ENCODE data around the gene ENOSF1.

Gene ENOSF1, protein sequence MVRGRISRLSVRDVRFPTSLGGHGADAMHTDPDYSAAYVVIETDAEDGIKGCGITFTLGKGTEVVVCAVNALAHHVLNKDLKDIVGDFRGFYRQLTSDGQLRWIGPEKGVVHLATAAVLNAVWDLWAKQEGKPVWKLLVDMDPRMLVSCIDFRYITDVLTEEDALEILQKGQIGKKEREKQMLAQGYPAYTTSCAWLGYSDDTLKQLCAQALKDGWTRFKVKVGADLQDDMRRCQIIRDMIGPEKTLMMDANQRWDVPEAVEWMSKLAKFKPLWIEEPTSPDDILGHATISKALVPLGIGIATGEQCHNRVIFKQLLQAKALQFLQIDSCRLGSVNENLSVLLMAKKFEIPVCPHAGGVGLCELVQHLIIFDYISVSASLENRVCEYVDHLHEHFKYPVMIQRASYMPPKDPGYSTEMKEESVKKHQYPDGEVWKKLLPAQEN

DNA sequence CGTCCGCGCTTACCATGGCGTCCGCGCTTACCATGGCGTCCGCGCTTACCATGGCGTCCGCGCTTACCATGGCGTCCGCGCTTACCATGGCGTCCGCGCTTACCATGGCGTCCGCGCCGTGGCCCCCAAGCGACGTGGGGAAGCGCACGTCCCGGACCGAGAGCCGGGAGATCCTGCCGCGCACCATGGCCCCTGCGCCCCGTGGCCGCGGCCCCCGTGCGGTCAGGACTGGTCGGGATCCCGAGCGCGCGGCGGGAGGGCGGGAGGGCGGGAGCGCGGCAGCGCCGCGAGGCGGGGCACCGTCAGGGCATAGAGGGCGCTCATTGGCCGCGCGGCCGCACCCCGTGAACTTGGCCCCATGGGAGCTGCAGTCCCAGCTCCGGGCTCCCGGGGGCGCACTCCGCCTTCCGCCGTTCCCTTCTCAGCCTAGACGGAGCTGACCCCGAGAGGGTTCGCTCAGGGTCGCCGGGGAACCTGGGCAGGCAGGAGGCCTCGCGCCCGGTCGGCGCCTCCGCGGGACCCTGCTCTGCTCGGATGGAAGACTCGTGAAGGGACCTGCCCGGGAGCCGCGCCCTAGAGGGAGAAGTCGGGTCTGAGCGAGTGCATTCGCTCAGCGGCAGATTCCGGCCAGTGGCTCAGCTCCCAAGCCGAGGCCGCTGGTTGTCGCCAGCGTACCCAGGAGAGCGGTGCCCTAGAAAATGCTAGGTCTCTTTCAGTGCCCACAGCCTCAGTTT, at the start of gene ENOSF1:
Gene ENOSF1, minus strand, starts transcription at position 230 of the 734 bp plus-strand sequence. Its CDS starts 43 bp downstream, at position 187.
- TF ChIP-seq GATA3 (IDR thresholded peaks at IDR 0.05; ENCODE audit: low read depth, low read length) (no peak), GATA2 (IDR thresholded peaks at IDR 0.05; ENCODE audit: low read depth, low read length) (no peak)

DNA sequence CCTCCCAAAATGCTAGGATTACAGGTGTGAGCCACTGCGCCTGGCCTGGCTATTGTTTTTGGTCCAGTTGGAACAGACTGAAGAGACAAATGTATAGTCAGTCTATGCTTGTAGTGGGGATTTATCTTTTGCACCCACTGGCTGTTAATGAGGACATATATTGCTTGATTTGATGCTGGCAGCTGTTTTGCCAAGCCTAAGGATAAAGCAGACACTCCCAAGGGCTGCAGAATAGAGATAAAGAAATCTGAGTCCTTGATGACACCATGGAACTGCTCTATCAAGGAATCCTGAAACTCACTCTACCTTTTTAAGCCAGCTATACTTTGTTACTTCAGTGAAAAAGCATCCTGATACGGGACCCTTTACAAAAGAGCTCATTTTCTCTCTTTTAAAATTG, 43.1 kb upstream of the ENOSF1 start:
- TF ChIP-seq GATA2 (IDR thresholded peaks at IDR 0.05; ENCODE audit: low read depth, low read length) (no peak), GATA3 (IDR thresholded peaks at IDR 0.05; ENCODE audit: low read depth, low read length) (no peak)

DNA sequence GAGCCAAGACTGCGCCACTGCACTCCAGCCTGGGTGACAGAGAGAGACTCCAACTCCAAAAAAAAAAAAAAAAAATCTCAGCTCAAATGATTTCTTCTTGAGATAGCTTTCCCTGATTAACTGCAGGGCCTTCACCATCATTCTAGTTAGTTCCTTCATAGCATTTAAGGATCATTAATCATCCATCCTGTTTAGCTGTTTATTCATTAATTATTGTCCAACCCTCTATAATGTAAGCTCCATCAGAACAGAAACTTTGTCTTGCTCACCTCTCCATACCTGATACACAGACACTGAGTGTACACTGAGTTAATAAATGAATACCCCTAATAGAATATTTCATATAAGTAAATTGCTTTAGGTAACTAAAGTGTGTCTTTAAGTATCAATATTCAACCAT, 42.2 kb upstream of the ENOSF1 start:
- no peak for TF ChIP-seq GATA2 (IDR thresholded peaks at IDR 0.05; ENCODE audit: low read depth, low read length)
- TF ChIP-seq GATA3 (IDR thresholded peaks at IDR 0.05; ENCODE audit: low read depth, low read length), result no peak

- TF ChIP-seq GATA2 (IDR thresholded peaks at IDR 0.05; ENCODE audit: low read depth, low read length) (no peak), GATA3 (IDR thresholded peaks at IDR 0.05; ENCODE audit: low read depth, low read length) (no peak)
Observed at GRCh38 chr18:750456-750855, 38.0 kb upstream of the ENOSF1 start.

- no peak for TF ChIP-seq GATA3 (IDR thresholded peaks at IDR 0.05; ENCODE audit: low read depth, low read length)
- TF ChIP-seq GATA2 (IDR thresholded peaks at IDR 0.05; ENCODE audit: low read depth, low read length), result no peak
Observed at GRCh38 chr18:744832-745597, 32.6 kb upstream of the ENOSF1 start.

- no peak for TF ChIP-seq GATA3 (IDR thresholded peaks at IDR 0.05; ENCODE audit: low read depth, low read length)
- TF ChIP-seq GATA2 (IDR thresholded peaks at IDR 0.05; ENCODE audit: low read depth, low read length), result no peak
Observed at GRCh38 chr18:741931-742512, 29.6 kb upstream of the ENOSF1 start.

GRCh38 chr18:732371-732770, 19.9 kb upstream of the ENOSF1 start:
- no peak for TF ChIP-seq GATA2 (IDR thresholded peaks at IDR 0.05; ENCODE audit: low read depth, low read length)
- no peak for TF ChIP-seq GATA3 (IDR thresholded peaks at IDR 0.05; ENCODE audit: low read depth, low read length)

DNA sequence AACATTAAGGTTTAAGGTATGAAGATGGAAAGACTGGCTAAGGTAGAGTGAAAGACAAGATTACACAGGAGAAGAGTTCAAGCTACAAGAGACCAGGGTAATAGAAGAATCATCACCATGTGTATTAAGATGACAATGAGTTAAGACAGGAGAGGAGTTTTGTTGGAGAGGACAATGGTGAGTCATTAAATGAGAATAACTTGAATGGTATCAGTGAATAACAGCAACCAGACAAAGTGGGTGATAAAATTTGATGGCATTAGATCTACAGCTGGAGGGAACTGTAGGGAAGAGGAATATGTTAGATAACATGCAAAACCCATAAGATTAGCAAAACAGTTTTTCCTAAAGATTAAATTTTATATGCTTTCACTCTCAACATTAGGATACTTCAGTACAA, 18.8 kb upstream of the ENOSF1 start:
- TF ChIP-seq GATA2 (IDR thresholded peaks at IDR 0.05; ENCODE audit: low read depth, low read length) (no peak), GATA3 (IDR thresholded peaks at IDR 0.05; ENCODE audit: low read depth, low read length) (no peak)

DNA sequence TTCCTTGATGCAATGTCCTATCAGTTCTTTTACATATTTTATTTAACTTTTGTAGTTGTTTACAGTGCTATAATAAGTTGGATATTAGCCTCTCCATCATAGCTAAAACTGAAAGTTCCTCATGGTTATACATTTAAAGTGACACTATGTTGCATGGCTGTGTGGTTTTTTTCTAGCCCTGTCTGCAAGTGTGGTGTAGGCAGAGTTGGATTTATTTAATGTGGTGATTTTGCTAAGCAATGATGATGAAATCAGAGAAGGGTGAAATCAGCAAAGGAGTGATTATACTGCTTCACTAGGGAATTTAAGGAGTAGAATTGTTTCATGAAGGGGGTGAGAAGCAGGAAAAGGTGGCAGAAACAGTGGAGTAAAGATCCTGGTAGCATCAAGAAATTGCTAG, 18.3 kb upstream of the ENOSF1 start:
- no peak for TF ChIP-seq GATA3 (IDR thresholded peaks at IDR 0.05; ENCODE audit: low read depth, low read length)
- TF ChIP-seq GATA2 (IDR thresholded peaks at IDR 0.05; ENCODE audit: low read depth, low read length), result no peak

GRCh38 chr18:725646-726045, 13.2 kb upstream of the ENOSF1 start:
- no peak for TF ChIP-seq GATA2 (IDR thresholded peaks at IDR 0.05; ENCODE audit: low read depth, low read length)
- no peak for TF ChIP-seq GATA3 (IDR thresholded peaks at IDR 0.05; ENCODE audit: low read depth, low read length)

DNA sequence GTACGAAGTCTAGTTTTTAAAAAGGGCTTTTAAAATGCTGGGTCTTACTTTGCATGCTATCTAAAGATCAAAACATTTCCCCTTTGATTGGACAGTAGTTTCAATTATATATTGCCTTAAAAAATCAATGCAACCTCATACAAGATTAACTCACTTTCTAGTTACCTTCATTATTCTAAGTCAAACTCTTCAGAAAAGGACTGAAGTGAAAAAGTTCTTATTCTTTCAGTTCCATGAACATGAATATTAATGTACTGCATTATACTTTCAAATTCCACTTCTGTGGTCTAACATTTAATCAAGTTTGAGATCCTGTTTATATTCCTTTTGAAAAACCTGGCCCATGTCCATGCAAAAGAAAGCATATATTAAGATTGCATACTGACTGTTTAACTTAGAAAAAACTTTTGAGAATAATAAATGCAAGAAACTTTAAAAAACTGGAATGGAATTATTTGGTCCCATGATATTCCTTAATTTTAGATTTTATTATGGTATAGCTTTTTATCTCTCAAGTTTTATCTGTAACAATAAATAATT, 11.2 kb upstream of the ENOSF1 start:
- no peak for TF ChIP-seq GATA3 (IDR thresholded peaks at IDR 0.05; ENCODE audit: low read depth, low read length)
- TF ChIP-seq GATA2 (IDR thresholded peaks at IDR 0.05; ENCODE audit: low read depth, low read length), result no peak

GRCh38 chr18:717003-717402, 4.6 kb upstream of the ENOSF1 start:
- TF ChIP-seq GATA2 (IDR thresholded peaks at IDR 0.05; ENCODE audit: low read depth, low read length), result no peak
- TF ChIP-seq GATA3 (IDR thresholded peaks at IDR 0.05; ENCODE audit: low read depth, low read length), result no peak

DNA sequence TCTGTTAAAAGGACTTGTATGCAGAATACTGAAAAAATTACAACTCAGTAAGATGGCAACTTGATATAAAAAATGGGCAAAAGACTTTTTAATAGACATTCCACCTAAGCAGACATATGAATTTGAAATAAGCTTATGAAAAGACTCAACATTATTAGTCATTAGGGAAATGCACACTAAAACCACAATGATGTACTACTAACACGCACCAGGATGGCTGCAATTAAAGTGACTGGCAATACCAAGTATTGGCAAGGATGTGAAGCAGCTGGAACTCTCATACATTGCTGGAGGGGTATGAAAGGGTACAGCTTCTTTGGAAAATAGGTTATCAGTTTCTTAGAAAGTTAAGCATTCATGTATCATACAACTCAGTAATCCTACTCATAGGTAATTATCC, 3.2 kb upstream of the ENOSF1 start:
- TF ChIP-seq GATA2 (IDR thresholded peaks at IDR 0.05; ENCODE audit: low read depth, low read length) (no peak), GATA3 (IDR thresholded peaks at IDR 0.05; ENCODE audit: low read depth, low read length) (no peak)

DNA sequence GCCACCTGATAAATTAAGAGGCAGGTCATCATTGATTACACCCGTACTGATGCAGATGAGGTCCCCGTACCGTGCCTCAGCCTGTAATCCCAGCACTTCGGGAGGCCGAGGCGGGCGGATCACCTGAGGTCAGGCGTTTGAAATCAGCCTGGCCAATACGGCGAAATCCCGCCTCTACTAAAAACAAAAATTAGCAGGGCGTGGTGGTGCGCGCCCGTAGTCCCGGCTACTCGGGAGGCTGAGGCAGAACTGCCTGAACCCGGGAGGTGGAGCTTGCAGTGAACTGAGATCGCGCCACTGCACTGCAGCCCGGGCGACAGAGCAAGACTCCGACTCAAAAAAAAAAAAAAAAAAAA, 683 bp upstream of the ENOSF1 start:
- TF ChIP-seq GATA3 (IDR thresholded peaks at IDR 0.05; ENCODE audit: low read depth, low read length) (no peak), GATA2 (IDR thresholded peaks at IDR 0.05; ENCODE audit: low read depth, low read length) (no peak)

All from SH-SY5Y (cell line).